KBM-7 (cell line): Measurements from ENCODE around the gene LILRA6.
A peak's percentile ranks its signal among the peaks of the same experiment; 100 is the strongest.
"Not testable (repeated sequence)": the region's sequence is repeated elsewhere in the genome, so short reads cannot be mapped to it uniquely, and the experiment has no call there.

Source experiments
- DNase-seq: peaks from one replicate; pipeline ENCODE4 v3.0.0-alpha.2; 2015
- in situ Hi-C: fragments of 300-500 bp; cut with MboI; formaldehyde crosslinking; loops from 2 replicates; pipeline ENCODE4 v1.14.3; 2020; ENCODE audit warnings: low sequenced_read_pairs, low pct_unique_long_range_greater_than_20kb, mixed read lengths

The LILRA6 gene

GRCh38 chr19:54271106-54271505 is 28.5 kb upstream of the LILRA6 start:
- in situ Hi-C loops = no loop called here
- DNase-seq = no peak

- no peak for DNase-seq
- in situ Hi-C loops = no loop called here
These were observed 26.3 kb upstream of the LILRA6 start for GRCh38 chr19:54268936-54269335.

- DNase-seq = peak; percentile 76
- in situ Hi-C loops = no loop called here
These were observed 23.5 kb upstream of the LILRA6 start for GRCh38 chr19:54266133-54266532.

GRCh38 chr19:54262470-54262869 is 19.9 kb upstream of the LILRA6 start:
- in situ Hi-C loops = no loop called here
- DNase-seq = no peak

- DNase-seq = no peak
- in situ Hi-C loops = no loop called here
These were observed 19.5 kb upstream of the LILRA6 start for GRCh38 chr19:54262066-54262465.

GRCh38 chr19:54257116-54257480 is 14.5 kb upstream of the LILRA6 start, which contains the start of gene LILRB5:
TSS of gene LILRB5 (minus strand) at chr19:54257273. CDS start at chr19:54257193, 80 bp downstream.
- in situ Hi-C loops = no loop called here

GRCh38 chr19:54256250-54257115 is 13.9 kb upstream of the LILRA6 start:
- in situ Hi-C loops = no loop called here
- DNase-seq = no peak

More at GRCh38 chr19:54257116-54257480, 14.5 kb upstream of the LILRA6 start, which contains the start of gene LILRB5:
- DNase-seq = no peak

GRCh38 chr19:54255105-54255775 is 12.7 kb upstream of the LILRA6 start:
- in situ Hi-C loops = no loop called here
- DNase-seq = no peak

GRCh38 chr19:54254195-54254906 is 11.8 kb upstream of the LILRA6 start:
- DNase-seq = no peak
- in situ Hi-C loops = no loop called here

- DNase-seq = no peak
- in situ Hi-C loops = no loop called here
These were observed 11.0 kb upstream of the LILRA6 start for GRCh38 chr19:54253331-54254194.

GRCh38 chr19:54252845-54253244 is 10.3 kb upstream of the LILRA6 start:
- no peak for DNase-seq
- in situ Hi-C loops = no loop called here

GRCh38 chr19:54252243-54252642 is 9.7 kb upstream of the LILRA6 start:
- in situ Hi-C loops = no loop called here
- no peak for DNase-seq

- peak; percentile 42 for DNase-seq
- in situ Hi-C loops = no loop called here
These were observed 5.5 kb upstream of the LILRA6 start for GRCh38 chr19:54248016-54248601.

GRCh38 chr19:54247106-54247930 is 4.7 kb upstream of the LILRA6 start:
- DNase-seq = no peak
- in situ Hi-C loops = no loop called here

- DNase-seq = no peak
- in situ Hi-C loops = no loop called here
These were observed 3.3 kb upstream of the LILRA6 start for GRCh38 chr19:54245936-54246335.

GRCh38 chr19:54243809-54244208 is 1.2 kb upstream of the LILRA6 start:
- in situ Hi-C loops, DNase-seq: not testable (repeated sequence)

GRCh38 chr19:54242234-54242633 is 356 bp downstream of the LILRA6 start:
- DNase-seq, in situ Hi-C loops: not testable (repeated sequence)
